GM23248 (cell line): ENCODE measurements around the gene SLC35F3.

ENCODE experiments used
- EZH2 ChIP-seq: fragments of 200-600 bp; sonication (generic); IDR thresholded peaks from 2 replicates; pipeline ENCODE4 v1.6.1; 2018; ENCODE audit warnings: antibody characterized with exemption, mild to moderate bottlenecking; ENCODE audit not compliant: insufficient read depth, poor library complexity, severe bottlenecking
- EZH2phosphoT487 ChIP-seq: fragments of 200-600 bp; sonication (generic); IDR thresholded peaks from 2 replicates; pipeline ENCODE4 v1.6.1; 2018; ENCODE audit warnings: antibody characterized with exemption, moderate library complexity, mild to moderate bottlenecking, low read depth; ENCODE audit not compliant: insufficient read depth

GRCh38 chr1:234022302-234022701 is 117.8 kb downstream of the SLC35F3 start:
- TF ChIP-seq EZH2 (no peak), EZH2phosphoT487 (no peak)
